HEK293 (cell line): ENCODE data around the gene FXYD6.

Experiments used
- ATF2 ChIP-seq: fragments of 450-650 bp; formaldehyde crosslinking; IDR thresholded peaks from 2 replicates; pipeline ENCODE4 v1.5.1; 2016; ENCODE audit warnings: missing biosample characterization, missing genetic modification characterization, low read depth
- BCL11B ChIP-seq: fragments of 450-650 bp; formaldehyde crosslinking; IDR thresholded peaks from 2 replicates; pipeline ENCODE4 v1.5.1; 2016; ENCODE audit warnings: low read depth, missing biosample characterization, missing genetic modification characterization
- CTCF ChIP-seq: fragments of 450-650 bp; formaldehyde crosslinking; IDR thresholded peaks from 2 replicates; pipeline ENCODE4 v1.5.1; 2016; ENCODE audit warnings: missing biosample characterization, missing genetic modification characterization
- KLF8 ChIP-seq: fragments of 450-650 bp; formaldehyde crosslinking; IDR thresholded peaks from 2 replicates; pipeline ENCODE4 v1.5.1; 2016; ENCODE audit warnings: missing biosample characterization, missing genetic modification characterization
- KLF9 ChIP-seq: fragments of 450-650 bp; formaldehyde crosslinking; IDR thresholded peaks from 2 replicates; pipeline ENCODE4 v1.5.1; 2016; ENCODE audit warnings: missing biosample characterization, missing genetic modification characterization, low read depth
- REPIN1 ChIP-seq: fragments of 450-650 bp; formaldehyde crosslinking; IDR thresholded peaks from 2 replicates; pipeline ENCODE4 v1.5.1; 2017; ENCODE audit warnings: missing biosample characterization, missing genetic modification characterization, low read depth
- ZBTB11 ChIP-seq: fragments of 450-650 bp; formaldehyde crosslinking; conservative IDR thresholded peaks from 2 replicates; pipeline ENCODE4 v1.5.1; 2016; ENCODE audit warnings: low read depth, missing biosample characterization, missing genetic modification characterization
- ZNF132 ChIP-seq: fragments of 450-650 bp; formaldehyde crosslinking; IDR thresholded peaks from 2 replicates; pipeline ENCODE4 v1.5.1; 2017; ENCODE audit warnings: missing biosample characterization, missing genetic modification characterization, borderline replicate concordance
- ZNF133 ChIP-seq: fragments of 450-650 bp; formaldehyde crosslinking; IDR thresholded peaks from 2 replicates; pipeline ENCODE4 v1.5.1; 2016; ENCODE audit warnings: missing biosample characterization, missing genetic modification characterization
- ZNF138 ChIP-seq: fragments of 450-650 bp; formaldehyde crosslinking; IDR thresholded peaks from 2 replicates; pipeline ENCODE4 v1.5.1; 2016; ENCODE audit warnings: missing biosample characterization, missing genetic modification characterization, borderline replicate concordance
- ZNF292 ChIP-seq: fragments of 450-650 bp; formaldehyde crosslinking; IDR thresholded peaks from 2 replicates; pipeline ENCODE4 v1.5.1; 2016; ENCODE audit warnings: low read depth, missing biosample characterization, missing genetic modification characterization, borderline replicate concordance
- ZNF580 ChIP-seq: fragments of 450-650 bp; formaldehyde crosslinking; IDR thresholded peaks from 2 replicates; pipeline ENCODE4 v1.5.1; 2016; ENCODE audit warnings: missing biosample characterization, missing genetic modification characterization
- TF ChIP-seq, protein P1 (sequence below): fragments of 450-650 bp; formaldehyde crosslinking; IDR thresholded peaks from 2 replicates; pipeline ENCODE4 v1.5.1; 2016; ENCODE audit warnings: missing biosample characterization, missing genetic modification characterization

DNA sequence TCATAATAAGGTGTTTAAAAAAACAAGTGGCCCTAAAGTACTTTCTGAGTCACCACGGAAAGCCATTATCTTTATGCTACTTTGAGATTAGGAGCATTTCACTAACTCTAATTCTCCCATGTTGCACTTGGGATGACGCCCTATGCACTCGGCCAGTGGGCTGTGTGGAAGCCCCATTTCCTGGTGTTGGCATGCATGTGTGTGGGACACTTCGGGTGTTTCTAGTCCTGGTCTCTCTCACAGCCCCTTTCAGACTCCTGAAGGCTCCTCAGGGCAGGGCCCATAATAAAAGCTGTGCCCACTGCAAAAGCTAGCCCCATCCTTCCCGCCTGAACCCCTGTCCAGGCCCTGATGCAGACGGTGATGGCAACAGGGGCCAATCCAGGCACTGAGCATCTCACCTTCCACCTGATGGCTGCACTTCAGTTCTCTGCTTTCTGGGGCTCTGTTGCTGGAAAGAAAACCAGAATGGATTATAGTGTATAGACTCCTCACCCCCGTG lies 37.0 kb downstream of the FXYD6 start:
- no peak for TF ChIP-seq CTCF (tag by site-specific recombination)
- TF ChIP-seq KLF9 = no peak
- TF ChIP-seq ATF2 (tag by site-specific recombination) = no peak
- no peak for TF ChIP-seq ZNF292
- no peak for TF ChIP-seq ZBTB11 (tag by site-specific recombination)
- no peak for TF ChIP-seq ZNF132 (tag by site-specific recombination)
- TF ChIP-seq, protein P1, sequence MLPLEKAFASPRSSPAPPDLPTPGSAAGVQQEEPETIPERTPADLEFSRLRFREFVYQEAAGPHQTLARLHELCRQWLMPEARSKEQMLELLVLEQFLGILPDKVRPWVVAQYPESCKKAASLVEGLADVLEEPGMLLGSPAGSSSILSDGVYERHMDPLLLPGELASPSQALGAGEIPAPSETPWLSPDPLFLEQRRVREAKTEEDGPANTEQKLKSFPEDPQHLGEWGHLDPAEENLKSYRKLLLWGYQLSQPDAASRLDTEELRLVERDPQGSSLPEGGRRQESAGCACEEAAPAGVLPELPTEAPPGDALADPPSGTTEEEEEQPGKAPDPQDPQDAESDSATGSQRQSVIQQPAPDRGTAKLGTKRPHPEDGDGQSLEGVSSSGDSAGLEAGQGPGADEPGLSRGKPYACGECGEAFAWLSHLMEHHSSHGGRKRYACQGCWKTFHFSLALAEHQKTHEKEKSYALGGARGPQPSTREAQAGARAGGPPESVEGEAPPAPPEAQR (tag by site-specific recombination) = no peak
- no peak for TF ChIP-seq KLF8 (tag by site-specific recombination)
- TF ChIP-seq ZNF138 (tag by site-specific recombination) = no peak
- TF ChIP-seq ZNF133 = no peak
- no peak for TF ChIP-seq ZNF580 (tag by site-specific recombination)
- no peak for TF ChIP-seq BCL11B (tag by site-specific recombination)
- no peak for TF ChIP-seq REPIN1 (tag by site-specific recombination)
